Measurements from ENCODE around the gene DCAF10. TPM values are rescaled to one million over a fixed set of nuclear protein-coding genes. Genes with fewer than 3 reads are reported as not detected.

DCAF10 gene
- total and polyA plus RNA-seq, 2 of the 8 experiments (the other 6 are each of a cell fraction or from before 2014, with no cell fraction given) = 7.1 to 15.0 TPM

GRCh38 chr9:37753489-37754190 lies 47.0 kb upstream of the DCAF10 start, which contains the start of gene TRMT10B (continued):
- TF ChIP-seq USF2 (IDR thresholded peaks at IDR 0.05; ENCODE audit: low read length) = no peak
- TF ChIP-seq ATF3 (IDR thresholded peaks at IDR 0.05; ENCODE audit: insufficient read depth, low read depth, low read length) = no peak
- no peak for TF ChIP-seq JUND (IDR thresholded peaks at IDR 0.05; ENCODE audit: low read length)
- TF ChIP-seq RAD21 (IDR thresholded peaks at IDR 0.05 in 1 of 2, conservative IDR thresholded peaks at IDR 0.05 in 1 of 2; ENCODE audit: low read depth in 2 of 2, low read length in 2 of 2) = no peak
- peak in 1 of 2 experiments; percentile 86; a peak in 2 of 4 replicates for TF ChIP-seq HDAC2 (IDR thresholded peaks at IDR 0.05; ENCODE audit: borderline replicate concordance in 1 of 2, low read depth in 2 of 2, low read length in 2 of 2)
- TF ChIP-seq GABPA (IDR thresholded peaks at IDR 0.05; ENCODE audit: borderline replicate concordance, insufficient read depth, low read length) = peak; percentile 64; the same call in 1 of the 2 replicates

Measured in H1 (cell line).